Stomach (tissue), 9 donors: ENCODE results near the gene ESYT3. TPM values are rescaled to one million over a fixed set of nuclear protein-coding genes. Genes with fewer than 3 reads are reported as not detected.

Experiments used
- DNase-seq, 2 donors: peaks; one replicate each; pipeline versions ENCODE4 v3.0.0 to v3.0.0-alpha.2; 2013 to 2019
- H3K27ac ChIP-seq, 5 donors: fragments of 200-600 bp in 4 of 5; sonication (generic) in 4 of 5; one replicate each; pipeline ENCODE4 v1.5.1; 2013 to 2019; ENCODE audit warnings: mild to moderate bottlenecking in 1 of 5, moderate library complexity in 1 of 5
- H3K27me3 ChIP-seq, 3 donors: fragments of 200-600 bp; sonication (generic); one replicate each; pipeline ENCODE4 v1.5.1; 2017 to 2019; ENCODE audit warnings: mixed run types in 1 of 3
- H3K36me3 ChIP-seq, 4 donors: fragments of 200-600 bp; sonication (generic); 1 replicate in 3 of 4; 2 replicates in 1 of 4; pipeline ENCODE4 v1.5.1; 2016 to 2019
- H3K4me1 ChIP-seq, 4 donors: fragments of 200-600 bp; sonication (generic); one replicate each; pipeline ENCODE4 v1.5.1; 2016 to 2019
- H3K4me3 ChIP-seq, 4 donors: fragments of 200-600 bp; sonication (generic) in 3 of 4; one replicate each; pipeline ENCODE4 v1.5.1; 2016 to 2019; ENCODE audit warnings: mild to moderate bottlenecking in 1 of 4
- H3K9me3 ChIP-seq, 4 donors: fragments of 200-600 bp; sonication (generic); one replicate each; pipeline ENCODE4 v1.5.1; 2016 to 2019
- EP300 ChIP-seq: sonication (generic); formaldehyde crosslinking; IDR thresholded peaks from one replicate; pipeline ENCODE4 v1.6.1; 2017; ENCODE audit warnings: antibody characterized with exemption
- POLR2A ChIP-seq, 4 donors: fragments of 450-650 bp; IDR thresholded peaks; one replicate each; pipeline ENCODE4 v1.6.1; 2016; ENCODE audit warnings: antibody characterized with exemption in 4 of 4, control low read depth in 2 of 4, mild to moderate bottlenecking in 1 of 4, moderate library complexity in 1 of 4
- POLR2AphosphoS5 ChIP-seq, 3 donors: sonication (generic); formaldehyde crosslinking; IDR thresholded peaks; one replicate each; pipeline ENCODE4 v1.6.1; 2016; ENCODE audit warnings: antibody characterized with exemption in 3 of 3
- WGBS, 5 donors: extraction: QIAGEN DNeasy Blood & Tissue Kit in 3 of 5; methylation state at CpG; one replicate each; pipeline versions ENCODE4 v1.1.5 to v1.1.7; 2013 to 2018; 5-methylcytosine and 5-hydroxymethylcytosine counted together
- intact Hi-C: fragments of 100-400 bp; cut with DNase I; formaldehyde crosslinking; loops from one replicate; pipeline ENCODE4 v1.15.1; 2023; ENCODE audit warnings: low total_unique reads
- polyA plus RNA-seq, 3 donors: library from polyadenylated mRNA; stranded (reverse); fragments of 200-250 nt; gene quantifications; one replicate each; pipeline ENCODE4 v1.2.3, GENCODE V29; 2013
- total RNA-seq, 5 donors: library from RNA; depleted of rRNA; stranded (reverse); fragments of >200 nt; gene quantifications; one replicate each; pipeline versions ENCODE4 v1.1.0 to v1.2.3, GENCODE V29; 2014 to 2016
- TF ChIP-seq, protein P1 (sequence below), 7 experiments: fragments of 450-650 bp in 4 of 7; fragments of 200-600 bp in 3 of 7; sonication (generic) in 3 of 7; IDR thresholded peaks; one replicate each; pipeline ENCODE4 v1.5.1; 2016 to 2019; ENCODE audit warnings: antibody characterized with exemption in 7 of 7, control low read depth in 2 of 7, mild to moderate bottlenecking in 1 of 7
- donor health status: healthy with polysubstance abuse.
- donor health status: Bipolar disorder and iron deficiency.
- donor health status: healthy.

Gene ESYT3
- total and polyA plus RNA-seq, 8 donors, result 0.44 to 7.1 (median 2.8) TPM; not detected in 1

GRCh38 chr3:138390582-138390932 is 43.9 kb upstream of the ESYT3 start:
- 79 to 97% (median 94%) methylated on average over 2 of the region's 2 CpGs for WGBS, 5 donors
- Histone ChIP-seq H3K4me1 (peaks cover 0 to 17% (median 7%) of the 10 kb centered on the region in 4 donors), H3K9me3 (no peaks in the 10 kb centered on the region), H3K27ac (no peak overlapping the region), H3K4me3 (no peak overlapping the region), H3K27me3 (no peaks in the 10 kb centered on the region), H3K36me3 (no peaks in the 10 kb centered on the region)
- DNase-seq, result no peak
- intact Hi-C loops, result no loop called here
- TF ChIP-seq, protein P1, sequence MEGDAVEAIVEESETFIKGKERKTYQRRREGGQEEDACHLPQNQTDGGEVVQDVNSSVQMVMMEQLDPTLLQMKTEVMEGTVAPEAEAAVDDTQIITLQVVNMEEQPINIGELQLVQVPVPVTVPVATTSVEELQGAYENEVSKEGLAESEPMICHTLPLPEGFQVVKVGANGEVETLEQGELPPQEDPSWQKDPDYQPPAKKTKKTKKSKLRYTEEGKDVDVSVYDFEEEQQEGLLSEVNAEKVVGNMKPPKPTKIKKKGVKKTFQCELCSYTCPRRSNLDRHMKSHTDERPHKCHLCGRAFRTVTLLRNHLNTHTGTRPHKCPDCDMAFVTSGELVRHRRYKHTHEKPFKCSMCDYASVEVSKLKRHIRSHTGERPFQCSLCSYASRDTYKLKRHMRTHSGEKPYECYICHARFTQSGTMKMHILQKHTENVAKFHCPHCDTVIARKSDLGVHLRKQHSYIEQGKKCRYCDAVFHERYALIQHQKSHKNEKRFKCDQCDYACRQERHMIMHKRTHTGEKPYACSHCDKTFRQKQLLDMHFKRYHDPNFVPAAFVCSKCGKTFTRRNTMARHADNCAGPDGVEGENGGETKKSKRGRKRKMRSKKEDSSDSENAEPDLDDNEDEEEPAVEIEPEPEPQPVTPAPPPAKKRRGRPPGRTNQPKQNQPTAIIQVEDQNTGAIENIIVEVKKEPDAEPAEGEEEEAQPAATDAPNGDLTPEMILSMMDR (IDR thresholded peaks at IDR 0.05), result no peak
- TF ChIP-seq POLR2AphosphoS5 (IDR thresholded peaks at IDR 0.05) (no peak), EP300 (no peak), POLR2A (IDR thresholded peaks at IDR 0.05) (no peak)

DNA sequence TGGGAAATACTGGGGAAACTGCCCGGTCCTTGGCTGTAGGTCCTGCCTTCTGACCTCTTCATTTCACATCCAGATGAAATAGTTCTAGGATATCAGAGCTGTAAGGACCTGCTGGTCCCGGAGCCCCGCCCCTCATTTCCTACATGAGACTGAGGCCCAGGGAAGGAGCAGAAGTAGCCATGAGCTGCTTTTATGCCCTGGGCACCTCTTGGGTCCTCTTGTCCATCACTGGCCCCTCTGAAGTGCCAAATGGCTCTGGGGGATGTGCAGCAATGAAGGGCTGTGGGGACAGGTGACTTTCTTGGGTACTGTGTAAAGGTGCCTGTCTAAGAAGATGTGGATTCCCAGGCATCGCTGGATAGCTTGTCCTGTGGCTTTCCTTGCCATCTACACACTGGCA is 40.3 kb upstream of the ESYT3 start:
- intact Hi-C loops, result no loop called here
- no peak for DNase-seq
- no peaks in the 10 kb centered on the region for H3K27me3 ChIP-seq
- WGBS, 5 donors, result 91 to 97% (median 91%) methylated on average over 3 to 4 of the region's 4 CpGs
- no peaks in the 10 kb centered on the region for H3K9me3 ChIP-seq
- H3K4me1 ChIP-seq, result peaks cover 0 to 16% (median 7%) of the 10 kb centered on the region in 4 donors
- no peak overlapping the region for H3K4me3 ChIP-seq
- H3K27ac ChIP-seq, result no peak overlapping the region
- TF ChIP-seq POLR2AphosphoS5 (IDR thresholded peaks at IDR 0.05), result no peak
- TF ChIP-seq EP300, result no peak
- TF ChIP-seq POLR2A (IDR thresholded peaks at IDR 0.05), result no peak
- TF ChIP-seq, protein P1 (IDR thresholded peaks at IDR 0.05), result no peak
- H3K36me3 ChIP-seq, result peaks cover 0 to 13% (median 9%) of the 10 kb centered on the region in 4 donors

- Histone ChIP-seq H3K9me3 (no peaks in the 10 kb centered on the region), H3K4me3 (no peak overlapping the region), H3K27me3 (no peaks in the 10 kb centered on the region), H3K4me1 (peaks cover 0 to 11% (median 5%) of the 10 kb centered on the region in 4 donors), H3K27ac (no peak overlapping the region), H3K36me3 (peaks cover 0 to 19% (median 12%) of the 10 kb centered on the region in 4 donors)
- 83 to 96% (median 89%) methylated on average over 5 of the region's 5 CpGs for WGBS, 5 donors
- no peak for DNase-seq
- TF ChIP-seq EP300, result no peak
- TF ChIP-seq, protein P1 (IDR thresholded peaks at IDR 0.05), result no peak
- TF ChIP-seq POLR2A (IDR thresholded peaks at IDR 0.05), result no peak
- TF ChIP-seq POLR2AphosphoS5 (IDR thresholded peaks at IDR 0.05), result no peak
- intact Hi-C loops, result no loop called here
These were observed 39.7 kb upstream of the ESYT3 start for GRCh38 chr3:138394686-138395085.

DNA sequence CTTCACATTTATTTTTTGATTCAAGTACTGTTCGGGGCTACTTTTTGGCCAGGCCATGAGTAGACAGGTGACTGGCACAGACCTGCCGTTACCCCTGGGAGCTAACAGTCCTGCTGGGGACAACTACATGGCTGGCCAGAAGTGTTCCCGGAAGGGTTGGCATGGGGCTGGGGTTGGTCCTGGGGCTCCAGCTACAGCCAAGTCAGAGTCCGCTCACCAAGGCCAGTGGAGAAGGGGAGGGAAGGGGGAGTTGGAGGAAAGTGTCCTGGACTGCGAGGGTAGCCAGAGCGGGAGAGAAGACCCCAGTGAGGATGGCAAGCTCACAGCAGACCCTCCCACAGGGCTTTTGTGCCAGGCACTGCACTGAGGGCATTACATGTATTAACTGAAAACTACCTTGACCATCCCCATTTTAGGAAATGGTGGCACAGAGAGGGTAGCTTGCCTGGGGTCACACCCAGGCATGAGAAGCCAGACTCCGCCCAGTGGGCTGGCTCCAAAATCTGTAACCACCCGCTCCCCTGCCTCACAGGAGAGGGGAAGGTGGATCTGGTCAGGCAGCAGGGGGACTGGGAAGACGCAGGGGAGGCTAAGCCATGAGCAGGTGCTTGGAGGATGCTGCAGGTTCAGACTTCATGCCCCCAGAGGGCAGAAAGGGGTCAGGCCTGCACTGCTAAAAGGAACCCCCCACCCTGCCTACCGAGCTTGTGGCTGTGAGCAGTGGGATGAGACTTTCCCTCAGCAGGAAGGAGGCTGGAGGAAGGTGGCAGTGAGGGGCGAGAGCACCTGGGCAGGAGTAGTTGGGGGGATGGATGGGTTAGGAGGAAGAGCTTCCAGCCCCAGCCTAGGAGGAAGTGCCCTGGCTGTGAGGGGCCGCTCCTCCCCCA is 38.3 kb upstream of the ESYT3 start:
- intact Hi-C loops, result no loop called here

More for the DNA sequence above, 38.3 kb upstream of the ESYT3 start:
- no peaks in the 10 kb centered on the region for H3K27me3 ChIP-seq
- TF ChIP-seq, protein P1 (IDR thresholded peaks at IDR 0.05), result no peak
- no peak for TF ChIP-seq POLR2A (IDR thresholded peaks at IDR 0.05)
- TF ChIP-seq POLR2AphosphoS5 (IDR thresholded peaks at IDR 0.05), result no peak
- H3K4me3 ChIP-seq, result no peak overlapping the region
- DNase-seq, result no peak
- no peaks in the 10 kb centered on the region for H3K4me1 ChIP-seq
- no peaks in the 10 kb centered on the region for H3K9me3 ChIP-seq
- H3K27ac ChIP-seq, result no peak overlapping the region
- peaks cover 0 to 31% (median 24%) of the 10 kb centered on the region in 4 donors for H3K36me3 ChIP-seq
- 89 to 96% (median 94%) methylated on average over 12 of the region's 12 CpGs for WGBS, 5 donors
